Ureter (tissue), 1 donor: ENCODE data around the gene C9. TPM values are rescaled to one million over a fixed set of nuclear protein-coding genes. Genes with fewer than 3 reads are reported as not detected.
"Not testable (repeated sequence)": the region's sequence is repeated elsewhere in the genome, so short reads cannot be mapped to it uniquely, and the experiment has no call there.

Experiments
- DNase-seq: peaks from one replicate; pipeline ENCODE4 v3.0.0-alpha.2; 2020; ENCODE audit warnings: low spot score
- total RNA-seq: library from RNA; stranded (reverse); gene quantifications from one replicate; pipeline ENCODE4 v1.2.4, GENCODE V29; 2023
- donor health status: DM: yes; HTN: yes; CAD: no.

C9 gene
- total RNA-seq = not detected

- DNase-seq = no peak
Observed at GRCh38 chr5:39364367-39364766, at the start of gene C9. Gene C9, minus strand, starts transcription at chr5:39364495. Its CDS starts 31 bp downstream, at chr5:39364464.

GRCh38 chr5:39413771-39414170 lies 49.5 kb upstream of the C9 start:
- no peak for DNase-seq

- DNase-seq = no peak
Observed at GRCh38 chr5:39412721-39413394, 48.6 kb upstream of the C9 start.

GRCh38 chr5:39411985-39412384 lies 47.7 kb upstream of the C9 start:
- no peak for DNase-seq

GRCh38 chr5:39411061-39411460 lies 46.8 kb upstream of the C9 start:
- no peak for DNase-seq

GRCh38 chr5:39409033-39409432 lies 44.7 kb upstream of the C9 start:
- no peak for DNase-seq

- DNase-seq = no peak
Observed at GRCh38 chr5:39405083-39405843, 41.0 kb upstream of the C9 start.

GRCh38 chr5:39403761-39404160 lies 39.5 kb upstream of the C9 start:
- not testable (repeated sequence) for DNase-seq

GRCh38 chr5:39402140-39402539 lies 37.8 kb upstream of the C9 start:
- DNase-seq = not testable (repeated sequence)

GRCh38 chr5:39400713-39401578 lies 36.7 kb upstream of the C9 start:
- DNase-seq = no peak

- DNase-seq = no peak
Observed at GRCh38 chr5:39399135-39400036, 35.1 kb upstream of the C9 start.

GRCh38 chr5:39396843-39397242 lies 32.5 kb upstream of the C9 start:
- DNase-seq = no peak

GRCh38 chr5:39395521-39395920 lies 31.2 kb upstream of the C9 start:
- DNase-seq = no peak

GRCh38 chr5:39394946-39395345 lies 30.7 kb upstream of the C9 start:
- DNase-seq = no peak

- DNase-seq = no peak
Observed at GRCh38 chr5:39390945-39391344, 26.6 kb upstream of the C9 start.

GRCh38 chr5:39387293-39387692 lies 23.0 kb upstream of the C9 start:
- no peak for DNase-seq

GRCh38 chr5:39384271-39384670 lies 20.0 kb upstream of the C9 start:
- no peak for DNase-seq

- no peak for DNase-seq
Observed at GRCh38 chr5:39381376-39381775, 17.1 kb upstream of the C9 start.

GRCh38 chr5:39379693-39380092 lies 15.4 kb upstream of the C9 start:
- no peak for DNase-seq

- no peak for DNase-seq
Observed at GRCh38 chr5:39377613-39378012, 13.3 kb upstream of the C9 start.

- peak; percentile 52 for DNase-seq
Observed at GRCh38 chr5:39376293-39376714, 12.0 kb upstream of the C9 start.
